NT2/D1 (cell line): ENCODE data around the gene NENF.

Experiments
- SUZ12 ChIP-seq: IDR thresholded peaks from 2 replicates; pipeline ENCODE4 v1.6.1; 2011; ENCODE audit not compliant: insufficient read length, insufficient read depth; ENCODE audit errors: extremely low read depth
- YY1 ChIP-seq: IDR thresholded peaks from 2 replicates; pipeline ENCODE4 v1.6.1; 2011; ENCODE audit not compliant: insufficient read length, insufficient read depth
- ZNF274 ChIP-seq: IDR thresholded peaks from 2 replicates; pipeline ENCODE4 v1.6.1; 2011; ENCODE audit warnings: mild to moderate bottlenecking, low read depth, low read length

DNA sequence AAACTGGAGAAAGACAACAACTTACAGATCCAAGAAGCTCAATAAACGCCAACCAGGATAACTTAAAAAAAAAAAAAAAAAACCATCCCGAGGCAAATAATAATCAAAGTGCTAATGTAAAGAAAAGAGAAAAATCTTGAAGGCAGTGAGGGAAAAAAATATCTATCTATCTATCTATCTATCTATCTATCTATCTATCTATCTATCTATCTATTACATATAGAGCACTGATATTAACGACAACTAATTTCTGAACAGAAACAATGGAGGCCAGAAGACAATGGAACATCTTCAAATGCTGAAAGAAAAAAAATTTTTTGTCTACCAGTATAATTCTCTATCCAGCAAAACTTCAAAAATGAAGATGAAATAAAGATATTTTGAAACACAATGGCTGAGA, 36.1 kb upstream of the NENF start:
- TF ChIP-seq ZNF274 (no peak), YY1 (no peak), SUZ12 (no peak)
